ENCODE measurements around the gene RARB. TPM values are rescaled to one million over a fixed set of nuclear protein-coding genes. Genes with fewer than 3 reads are reported as not detected.
A peak's percentile ranks its signal among the peaks of the same experiment; 100 is the strongest.

Gene RARB
- total RNA-seq, 1 donor from 2014 or later = 0.26 TPM

- DNase-seq (ENCODE audit: low read depth) (no peak), FAIRE-seq (no peak)
- H3K36me3 ChIP-seq (ENCODE audit: control insufficient read depth, insufficient read depth, low read length) = no peaks in the 10 kb centered on the region
- H3K27me3 ChIP-seq (ENCODE audit: control insufficient read depth, insufficient read depth, low read length) = no peaks in the 10 kb centered on the region
- no peak overlapping the region for H3K4me3 ChIP-seq (ENCODE audit: low read depth, low read length)
- TF ChIP-seq, protein P1, sequence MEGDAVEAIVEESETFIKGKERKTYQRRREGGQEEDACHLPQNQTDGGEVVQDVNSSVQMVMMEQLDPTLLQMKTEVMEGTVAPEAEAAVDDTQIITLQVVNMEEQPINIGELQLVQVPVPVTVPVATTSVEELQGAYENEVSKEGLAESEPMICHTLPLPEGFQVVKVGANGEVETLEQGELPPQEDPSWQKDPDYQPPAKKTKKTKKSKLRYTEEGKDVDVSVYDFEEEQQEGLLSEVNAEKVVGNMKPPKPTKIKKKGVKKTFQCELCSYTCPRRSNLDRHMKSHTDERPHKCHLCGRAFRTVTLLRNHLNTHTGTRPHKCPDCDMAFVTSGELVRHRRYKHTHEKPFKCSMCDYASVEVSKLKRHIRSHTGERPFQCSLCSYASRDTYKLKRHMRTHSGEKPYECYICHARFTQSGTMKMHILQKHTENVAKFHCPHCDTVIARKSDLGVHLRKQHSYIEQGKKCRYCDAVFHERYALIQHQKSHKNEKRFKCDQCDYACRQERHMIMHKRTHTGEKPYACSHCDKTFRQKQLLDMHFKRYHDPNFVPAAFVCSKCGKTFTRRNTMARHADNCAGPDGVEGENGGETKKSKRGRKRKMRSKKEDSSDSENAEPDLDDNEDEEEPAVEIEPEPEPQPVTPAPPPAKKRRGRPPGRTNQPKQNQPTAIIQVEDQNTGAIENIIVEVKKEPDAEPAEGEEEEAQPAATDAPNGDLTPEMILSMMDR (IDR thresholded peaks at IDR 0.05; ENCODE audit: insufficient read depth, low read length, severe bottlenecking) = no peak
Measured at GRCh38 chr3:25587526-25587925, 159.5 kb downstream of the RARB start.

- Histone ChIP-seq H3K4me3 (ENCODE audit: low read depth, low read length) (no peak overlapping the region), H3K27me3 (ENCODE audit: control insufficient read depth, insufficient read depth, low read length) (no peaks in the 10 kb centered on the region), H3K36me3 (ENCODE audit: control insufficient read depth, insufficient read depth, low read length) (no peaks in the 10 kb centered on the region)
- DNase-seq (ENCODE audit: low read depth) = no peak
- TF ChIP-seq, protein P1 (IDR thresholded peaks at IDR 0.05; ENCODE audit: insufficient read depth, low read length, severe bottlenecking) = no peak
- FAIRE-seq = no peak
Measured at GRCh38 chr3:25587975-25588374, 159.9 kb downstream of the RARB start.

GRCh38 chr3:25588441-25589103 lies 160.5 kb downstream of the RARB start:
- H3K27me3 ChIP-seq (ENCODE audit: control insufficient read depth, insufficient read depth, low read length) = no peaks in the 10 kb centered on the region
- DNase-seq (ENCODE audit: low read depth) = no peak
- H3K4me3 ChIP-seq (ENCODE audit: low read depth, low read length) = no peak overlapping the region
- TF ChIP-seq, protein P1 (IDR thresholded peaks at IDR 0.05; ENCODE audit: insufficient read depth, low read length, severe bottlenecking) = no peak
- H3K36me3 ChIP-seq (ENCODE audit: control insufficient read depth, insufficient read depth, low read length) = no peaks in the 10 kb centered on the region
- FAIRE-seq = no peak

GRCh38 chr3:25589104-25589782 lies 161.2 kb downstream of the RARB start:
- FAIRE-seq = no peak
- TF ChIP-seq, protein P1 (IDR thresholded peaks at IDR 0.05; ENCODE audit: insufficient read depth, low read length, severe bottlenecking) = no peak
- peak; percentile 18 for DNase-seq (ENCODE audit: low read depth)

GRCh38 chr3:25589783-25590258 lies 161.8 kb downstream of the RARB start:
- TF ChIP-seq, protein P1 (IDR thresholded peaks at IDR 0.05; ENCODE audit: insufficient read depth, low read length, severe bottlenecking) = no peak
- DNase-seq (ENCODE audit: low read depth) (no peak), FAIRE-seq (no peak)
- Histone ChIP-seq H3K27me3 (ENCODE audit: control insufficient read depth, insufficient read depth, low read length) (no peaks in the 10 kb centered on the region), H3K36me3 (ENCODE audit: control insufficient read depth, insufficient read depth, low read length) (no peaks in the 10 kb centered on the region), H3K4me3 (ENCODE audit: low read depth, low read length) (no peak overlapping the region)

More at GRCh38 chr3:25589104-25589782, 161.2 kb downstream of the RARB start:
- Histone ChIP-seq H3K4me3 (ENCODE audit: low read depth, low read length) (no peak overlapping the region), H3K27me3 (ENCODE audit: control insufficient read depth, insufficient read depth, low read length) (no peaks in the 10 kb centered on the region), H3K36me3 (ENCODE audit: control insufficient read depth, insufficient read depth, low read length) (no peaks in the 10 kb centered on the region)
